ENCODE data around the gene GRM5.

GRM5 gene

GRCh38 chr11:88603091-88603867 lies 462.5 kb downstream of the GRM5 start:
- Histone ChIP-seq H3K27me3 (ENCODE audit: insufficient read depth, low read length) (no peaks in the 10 kb centered on the region), H3K4me1 (ENCODE audit: insufficient read depth, low read length) (peaks cover 11% of the 10 kb centered on the region; the same call in 1 of the 2 replicates), H3K9me3 (ENCODE audit: insufficient read depth, low read depth, low read length) (no peaks in the 10 kb centered on the region), H3K36me3 (ENCODE audit: insufficient read depth, low read length) (no peaks in the 10 kb centered on the region), H3K27ac (ENCODE audit: low read depth, low read length) (no peak overlapping the region), H3K9ac (ENCODE audit: low read depth, low read length) (no peak overlapping the region), H3K4me3 (ENCODE audit: low read length) (no peak overlapping the region)
- WGBS: 92% methylated on average over 3 of the region's 3 CpGs

- Histone ChIP-seq H3K4me1 (ENCODE audit: insufficient read depth, low read length) (peaks cover 4% of the 10 kb centered on the region; the same call in 1 of the 2 replicates), H3K9ac (ENCODE audit: low read depth, low read length) (no peak overlapping the region), H3K27ac (ENCODE audit: low read depth, low read length) (no peak overlapping the region), H3K9me3 (ENCODE audit: insufficient read depth, low read depth, low read length) (no peaks in the 10 kb centered on the region), H3K36me3 (ENCODE audit: insufficient read depth, low read length) (no peaks in the 10 kb centered on the region), H3K4me3 (ENCODE audit: low read length) (no peak overlapping the region), H3K27me3 (ENCODE audit: insufficient read depth, low read length) (no peaks in the 10 kb centered on the region)
- 100% methylated on average over 2 of the region's 2 CpGs for WGBS
These were observed 468.4 kb downstream of the GRM5 start for GRCh38 chr11:88597387-88597786.

GRCh38 chr11:88596786-88597185 lies 469.0 kb downstream of the GRM5 start:
- H3K9ac ChIP-seq (ENCODE audit: low read depth, low read length): no peak overlapping the region
- no peaks in the 10 kb centered on the region for H3K9me3 ChIP-seq (ENCODE audit: insufficient read depth, low read depth, low read length)
- H3K27me3 ChIP-seq (ENCODE audit: insufficient read depth, low read length): no peaks in the 10 kb centered on the region
- no peaks in the 10 kb centered on the region for H3K4me1 ChIP-seq (ENCODE audit: insufficient read depth, low read length)
- no peaks in the 10 kb centered on the region for H3K36me3 ChIP-seq (ENCODE audit: insufficient read depth, low read length)
- WGBS: 83% methylated on average over 1 of the region's 2 CpGs
- H3K27ac ChIP-seq (ENCODE audit: low read depth, low read length): no peak overlapping the region
- no peak overlapping the region for H3K4me3 ChIP-seq (ENCODE audit: low read length)

- WGBS: 95% methylated on average over 1 of the region's 2 CpGs
- Histone ChIP-seq H3K27me3 (ENCODE audit: insufficient read depth, low read length) (no peaks in the 10 kb centered on the region), H3K9me3 (ENCODE audit: insufficient read depth, low read depth, low read length) (no peaks in the 10 kb centered on the region), H3K36me3 (ENCODE audit: insufficient read depth, low read length) (no peaks in the 10 kb centered on the region), H3K4me3 (ENCODE audit: low read length) (no peak overlapping the region), H3K9ac (ENCODE audit: low read depth, low read length) (no peak overlapping the region), H3K27ac (ENCODE audit: low read depth, low read length) (no peak overlapping the region), H3K4me1 (ENCODE audit: insufficient read depth, low read length) (no peaks in the 10 kb centered on the region)
These were observed 471.4 kb downstream of the GRM5 start for GRCh38 chr11:88594274-88594950.

GRCh38 chr11:88590361-88590760 lies 475.4 kb downstream of the GRM5 start:
- Histone ChIP-seq H3K9ac (ENCODE audit: low read depth, low read length) (no peak overlapping the region), H3K27me3 (ENCODE audit: insufficient read depth, low read length) (no peaks in the 10 kb centered on the region), H3K9me3 (ENCODE audit: insufficient read depth, low read depth, low read length) (no peaks in the 10 kb centered on the region), H3K27ac (ENCODE audit: low read depth, low read length) (no peak overlapping the region), H3K36me3 (ENCODE audit: insufficient read depth, low read length) (no peaks in the 10 kb centered on the region), H3K4me1 (ENCODE audit: insufficient read depth, low read length) (no peaks in the 10 kb centered on the region), H3K4me3 (ENCODE audit: low read length) (no peak overlapping the region)
- WGBS: no CpG with 5 or more reads among the region's 3 CpGs

- Histone ChIP-seq H3K9ac (ENCODE audit: low read depth, low read length) (no peak overlapping the region), H3K36me3 (ENCODE audit: insufficient read depth, low read length) (no peaks in the 10 kb centered on the region), H3K9me3 (ENCODE audit: insufficient read depth, low read depth, low read length) (no peaks in the 10 kb centered on the region), H3K27ac (ENCODE audit: low read depth, low read length) (no peak overlapping the region), H3K4me1 (ENCODE audit: insufficient read depth, low read length) (no peaks in the 10 kb centered on the region; the same call in 1 of the 2 replicates), H3K4me3 (ENCODE audit: low read length) (no peak overlapping the region), H3K27me3 (ENCODE audit: insufficient read depth, low read length) (no peaks in the 10 kb centered on the region)
- 89% methylated on average over 4 of the region's 4 CpGs for WGBS
These were observed 482.5 kb downstream of the GRM5 start for GRCh38 chr11:88583251-88583650.

- Histone ChIP-seq H3K9me3 (ENCODE audit: insufficient read depth, low read depth, low read length) (no peaks in the 10 kb centered on the region), H3K27ac (ENCODE audit: low read depth, low read length) (no peak overlapping the region), H3K36me3 (ENCODE audit: insufficient read depth, low read length) (no peaks in the 10 kb centered on the region), H3K4me1 (ENCODE audit: insufficient read depth, low read length) (no peaks in the 10 kb centered on the region; the same call in 1 of the 2 replicates), H3K27me3 (ENCODE audit: insufficient read depth, low read length) (no peaks in the 10 kb centered on the region), H3K4me3 (ENCODE audit: low read length) (no peak overlapping the region), H3K9ac (ENCODE audit: low read depth, low read length) (no peak overlapping the region)
- WGBS: 87% methylated on average over 1 of the region's 1 CpG
These were observed 486.3 kb downstream of the GRM5 start for GRCh38 chr11:88579466-88579865.

- 94% methylated on average over 2 of the region's 2 CpGs for WGBS
- Histone ChIP-seq H3K9ac (ENCODE audit: low read depth, low read length) (no peak overlapping the region), H3K27me3 (ENCODE audit: insufficient read depth, low read length) (no peaks in the 10 kb centered on the region), H3K27ac (ENCODE audit: low read depth, low read length) (no peak overlapping the region), H3K4me3 (ENCODE audit: low read length) (no peak overlapping the region), H3K4me1 (ENCODE audit: insufficient read depth, low read length) (no peaks in the 10 kb centered on the region), H3K9me3 (ENCODE audit: insufficient read depth, low read depth, low read length) (no peaks in the 10 kb centered on the region), H3K36me3 (ENCODE audit: insufficient read depth, low read length) (no peaks in the 10 kb centered on the region)
These were observed 489.0 kb downstream of the GRM5 start for GRCh38 chr11:88576741-88577140.

- Histone ChIP-seq H3K9ac (ENCODE audit: low read depth, low read length) (no peak overlapping the region), H3K27ac (ENCODE audit: low read depth, low read length) (no peak overlapping the region), H3K4me3 (ENCODE audit: low read length) (no peak overlapping the region), H3K9me3 (ENCODE audit: insufficient read depth, low read depth, low read length) (no peaks in the 10 kb centered on the region), H3K36me3 (ENCODE audit: insufficient read depth, low read length) (no peaks in the 10 kb centered on the region), H3K27me3 (ENCODE audit: insufficient read depth, low read length) (no peaks in the 10 kb centered on the region), H3K4me1 (ENCODE audit: insufficient read depth, low read length) (no peaks in the 10 kb centered on the region)
- WGBS: 94% methylated on average over 2 of the region's 2 CpGs
These were observed 489.9 kb downstream of the GRM5 start for GRCh38 chr11:88575916-88576315.

- H3K4me1 ChIP-seq (ENCODE audit: insufficient read depth, low read length): no peaks in the 10 kb centered on the region
- no peaks in the 10 kb centered on the region for H3K36me3 ChIP-seq (ENCODE audit: insufficient read depth, low read length)
- no peak overlapping the region for H3K4me3 ChIP-seq (ENCODE audit: low read length)
- no peaks in the 10 kb centered on the region for H3K9me3 ChIP-seq (ENCODE audit: insufficient read depth, low read depth, low read length)
- no peaks in the 10 kb centered on the region for H3K27me3 ChIP-seq (ENCODE audit: insufficient read depth, low read length)
- no peak overlapping the region for H3K27ac ChIP-seq (ENCODE audit: low read depth, low read length)
- H3K9ac ChIP-seq (ENCODE audit: low read depth, low read length): no peak overlapping the region
These were observed 496.4 kb downstream of the GRM5 start for GRCh38 chr11:88569342-88569741.

GRCh38 chr11:88555829-88556202 lies 510.0 kb downstream of the GRM5 start:
- H3K4me1 ChIP-seq (ENCODE audit: insufficient read depth, low read length): peaks cover 10% of the 10 kb centered on the region
- no peak overlapping the region for H3K27ac ChIP-seq (ENCODE audit: low read depth, low read length)
- no peaks in the 10 kb centered on the region for H3K27me3 ChIP-seq (ENCODE audit: insufficient read depth, low read length)
- no peaks in the 10 kb centered on the region for H3K36me3 ChIP-seq (ENCODE audit: insufficient read depth, low read length)
- no peaks in the 10 kb centered on the region for H3K9me3 ChIP-seq (ENCODE audit: insufficient read depth, low read depth, low read length)
- H3K9ac ChIP-seq (ENCODE audit: low read depth, low read length): no peak overlapping the region
- H3K4me3 ChIP-seq (ENCODE audit: low read length): no peak overlapping the region
- WGBS: 93% methylated on average over 2 of the region's 2 CpGs
